SH-SY5Y (cell line): ENCODE data around the gene C20orf144.

Source experiments
- GATA2 ChIP-seq: IDR thresholded peaks from 2 replicates; pipeline ENCODE4 v1.6.1; 2011; ENCODE audit warnings: mild to moderate bottlenecking, low read depth, low read length
- GATA3 ChIP-seq: IDR thresholded peaks from 2 replicates; pipeline ENCODE4 v1.6.1; 2011; ENCODE audit warnings: low read depth, mild to moderate bottlenecking, low read length, moderate library complexity

DNA sequence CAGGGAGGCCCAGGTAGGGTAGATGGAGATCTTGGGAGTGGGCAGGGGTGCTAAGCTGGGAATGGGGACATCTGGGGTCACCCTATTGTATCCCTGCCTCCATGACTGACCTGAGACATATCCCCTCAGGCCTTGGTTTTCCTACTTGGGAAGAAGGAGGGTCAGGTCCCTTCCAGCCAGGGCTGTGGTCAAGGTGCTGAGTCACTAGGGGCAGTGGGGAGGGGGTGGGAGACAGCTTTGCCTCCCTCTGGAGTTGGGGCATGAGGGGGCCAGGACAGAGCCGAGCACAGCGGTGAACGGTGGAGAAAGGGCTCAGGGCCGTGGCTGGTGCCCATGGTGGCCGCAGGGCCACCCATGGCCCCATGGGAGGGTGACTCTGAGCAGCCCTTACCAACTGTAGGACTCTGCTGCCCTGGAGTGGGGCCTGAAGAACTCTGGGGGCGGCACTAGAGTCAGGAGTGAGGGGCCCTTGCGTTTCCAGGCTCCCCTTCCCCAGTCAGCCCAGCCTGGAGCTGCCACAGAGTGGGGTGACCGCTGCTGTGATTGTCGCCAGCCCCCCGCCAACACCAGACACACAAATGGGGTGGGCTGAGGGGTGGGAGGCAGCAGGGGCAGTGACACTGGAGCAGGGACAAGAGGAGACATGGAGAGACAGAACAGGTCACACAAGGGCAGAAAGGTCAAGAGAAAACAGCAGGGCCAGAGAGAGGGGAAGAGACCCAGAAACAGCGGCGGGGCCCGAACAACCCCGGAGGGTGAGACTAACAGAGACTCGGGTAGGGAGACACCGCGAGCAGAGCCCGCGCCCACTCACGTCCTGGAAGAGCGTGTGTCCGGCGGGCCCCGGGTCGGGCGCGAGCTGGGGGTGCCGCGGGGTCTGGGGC is 11.5 kb downstream of the C20orf144 start:
- TF ChIP-seq GATA3 (no peak), GATA2 (no peak)
